ENCODE results near the gene TSHR. TPM values are rescaled to one million over a fixed set of nuclear protein-coding genes. Genes with fewer than 3 reads are reported as not detected.

TSHR gene
- total and polyA plus RNA-seq, 7 donors: 0.47 to 0.60 TPM; not detected in 5

GRCh38 chr14:80930836-80931389, 24.5 kb upstream of the TSHR start:
- TF ChIP-seq EP300 (IDR thresholded peaks at IDR 0.05) (no peak), CTCF (IDR thresholded peaks at IDR 0.05) (no peak), POLR2AphosphoS5 (IDR thresholded peaks at IDR 0.05) (no peak), POLR2A (IDR thresholded peaks at IDR 0.05) (no peak)
- no peak for DNase-seq
- 39 to 65% methylated on average over 8 of the region's 8 CpGs for WGBS, 2 donors

DNA sequence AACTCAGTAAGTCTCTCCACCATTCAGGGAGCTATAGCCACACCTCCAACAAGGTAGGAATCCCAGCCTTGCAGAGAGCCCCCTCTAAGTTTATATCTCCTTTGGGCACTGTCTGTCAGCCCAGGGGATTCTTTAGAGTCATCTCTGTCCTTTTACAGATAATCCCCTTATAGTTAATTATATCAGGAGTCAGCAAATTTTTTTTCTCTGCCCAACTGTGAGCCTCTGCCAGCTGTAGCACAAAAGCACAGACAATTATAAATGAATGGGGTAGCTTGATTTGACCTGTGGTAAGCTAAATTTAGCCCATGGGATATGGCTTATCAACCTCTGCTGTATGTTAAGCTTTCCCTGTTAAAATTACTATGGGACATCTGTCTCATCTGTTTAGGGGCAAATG, 22.1 kb upstream of the TSHR start:
- Histone ChIP-seq H3K36me3 (peaks cover 0 to 5% (median 0%) of the 10 kb centered on the region in 4 donors), H3K9me3 (no peaks in the 10 kb centered on the region), H3K27ac (no peak overlapping the region), H3K27me3 (no peaks in the 10 kb centered on the region), H3K4me1 (no peaks in the 10 kb centered on the region), H3K4me3 (no peak overlapping the region)
- intact Hi-C loops (cut with DNase I): no loop called here
- TF ChIP-seq EP300 (IDR thresholded peaks at IDR 0.05): no peak
- TF ChIP-seq CTCF (IDR thresholded peaks at IDR 0.05): no peak
- TF ChIP-seq POLR2AphosphoS5 (IDR thresholded peaks at IDR 0.05): no peak
- no peak for TF ChIP-seq POLR2A (IDR thresholded peaks at IDR 0.05)
- no peak for DNase-seq

More at GRCh38 chr14:80930836-80931389, 24.5 kb upstream of the TSHR start:
- Histone ChIP-seq H3K27ac (no peak overlapping the region), H3K27me3 (no peaks in the 10 kb centered on the region), H3K9me3 (no peaks in the 10 kb centered on the region), H3K4me1 (no peaks in the 10 kb centered on the region), H3K4me3 (no peak overlapping the region), H3K36me3 (no peaks in the 10 kb centered on the region)
- intact Hi-C loops (cut with DNase I): no loop called here

GRCh38 chr14:80933686-80934085, 21.7 kb upstream of the TSHR start:
- 73 to 89% methylated on average over 4 of the region's 4 CpGs for WGBS, 2 donors
- no peak for TF ChIP-seq POLR2A (IDR thresholded peaks at IDR 0.05)
- no peak for TF ChIP-seq CTCF (IDR thresholded peaks at IDR 0.05)
- no peak for TF ChIP-seq POLR2AphosphoS5 (IDR thresholded peaks at IDR 0.05)
- no peak for TF ChIP-seq EP300 (IDR thresholded peaks at IDR 0.05)

DNA sequence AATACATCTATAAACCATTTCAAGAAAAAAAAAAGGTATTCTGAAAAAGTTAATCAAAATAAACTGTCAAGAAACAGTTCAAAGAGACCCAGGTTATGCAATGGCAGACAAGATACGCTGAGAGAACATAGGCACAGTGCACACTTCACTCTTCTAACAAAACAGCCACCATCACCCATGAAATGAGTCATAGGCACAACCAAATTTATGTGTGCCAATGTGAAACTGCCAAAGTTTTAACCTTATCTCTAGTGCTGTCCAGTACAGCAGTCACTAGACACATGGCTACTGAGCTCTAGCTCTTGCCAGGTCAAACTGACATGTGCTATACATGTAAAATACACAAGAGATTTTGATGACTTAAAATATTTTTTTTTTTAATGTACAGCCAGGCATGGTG, 15.3 kb upstream of the TSHR start:
- H3K27me3 ChIP-seq: no peaks in the 10 kb centered on the region
- DNase-seq: no peak
- peaks cover 0 to 15% (median 9%) of the 10 kb centered on the region in 4 donors for H3K4me1 ChIP-seq
- no peak overlapping the region for H3K27ac ChIP-seq
- no peak for TF ChIP-seq EP300 (IDR thresholded peaks at IDR 0.05)
- no peak for TF ChIP-seq CTCF (IDR thresholded peaks at IDR 0.05)
- no peak for TF ChIP-seq POLR2AphosphoS5 (IDR thresholded peaks at IDR 0.05)
- no peak for TF ChIP-seq POLR2A (IDR thresholded peaks at IDR 0.05)
- intact Hi-C loops (cut with DNase I): loop anchor here (10.0 kb wide), 1 partner anchor 495 kb away; no protein-coding TSS in a partner anchor
- peaks cover 0 to 5% (median 0%) of the 10 kb centered on the region in 4 donors for H3K36me3 ChIP-seq
- 76 to 84% methylated on average over 1 of the region's 1 CpG for WGBS, 2 donors
- no peaks in the 10 kb centered on the region for H3K9me3 ChIP-seq
- no peak overlapping the region for H3K4me3 ChIP-seq

More at GRCh38 chr14:80933686-80934085, 21.7 kb upstream of the TSHR start:
- DNase-seq: no peak
- Histone ChIP-seq H3K4me3 (no peak overlapping the region), H3K9me3 (no peaks in the 10 kb centered on the region), H3K36me3 (peaks cover 0 to 5% (median 0%) of the 10 kb centered on the region in 4 donors), H3K4me1 (no peaks in the 10 kb centered on the region), H3K27ac (no peak overlapping the region), H3K27me3 (no peaks in the 10 kb centered on the region)
- intact Hi-C loops (cut with DNase I): no loop called here

Data from sigmoid colon (tissue), 7 donors.